ENCODE measurements around the gene ST6GALNAC4. TPM values are rescaled to one million over a fixed set of nuclear protein-coding genes. Genes with fewer than 3 reads are reported as not detected.

ST6GALNAC4 gene
- total and polyA plus RNA-seq, 9 of the 15 experiments (the other 6 are each of a cell fraction or from before 2014, with no cell fraction given) = 2.6 to 43.1 (median 15.4) TPM

DNA sequence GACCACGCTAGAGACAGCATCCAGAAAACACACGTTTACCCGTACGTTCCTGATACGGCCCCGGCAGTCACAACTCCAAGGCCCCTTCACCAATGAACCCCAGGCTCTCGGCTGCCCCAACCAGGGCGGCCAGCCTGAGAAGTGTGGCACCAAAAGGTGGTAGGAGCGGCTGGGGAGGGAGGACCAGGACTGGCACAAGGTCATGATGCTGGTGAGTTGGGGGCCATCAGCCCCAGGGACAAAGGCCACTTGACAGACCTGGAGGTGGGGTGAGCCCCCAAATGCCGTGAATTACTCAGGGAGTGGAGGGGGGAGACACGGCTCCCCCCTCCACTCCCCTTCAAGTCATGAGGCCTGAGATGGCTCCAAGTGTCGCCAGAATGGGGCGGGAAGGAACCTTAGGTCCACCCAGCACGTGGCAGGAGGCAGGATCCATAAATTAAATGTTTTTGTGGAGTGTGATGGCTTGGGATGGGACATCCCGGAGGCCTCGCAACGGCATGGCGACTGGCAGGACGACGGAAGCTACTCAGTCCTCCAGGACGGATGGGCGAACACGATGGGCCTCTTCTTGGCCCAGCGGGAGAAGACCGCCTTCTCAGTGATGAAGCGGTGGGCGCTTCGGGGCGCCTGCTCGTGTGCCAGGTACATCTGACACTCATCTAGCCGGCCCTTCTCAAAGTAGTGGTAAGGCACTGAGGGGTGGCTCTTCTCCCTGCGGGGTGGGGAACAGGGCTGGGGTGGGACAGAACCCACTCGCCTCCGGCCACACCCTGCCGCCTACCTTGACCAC, 8.8 kb downstream of the ST6GALNAC4 start:
- no TSS peak for BruUV-seq (replicated peaks)
- H3K4me1 ChIP-seq (replicated peaks in 1 of 2; ENCODE audit: control insufficient read depth in 2 of 2, insufficient read depth in 2 of 2, low read length in 2 of 2) = peaks cover 33 to 60% of the 10 kb centered on the region in 2 experiments
- no peak for FAIRE-seq
- no peak overlapping the region for H3K4me3 ChIP-seq
- in situ Hi-C loops (cut with MboI) (loop anchor here (25.0 kb wide), 1 partner anchor 971 kb away; no protein-coding TSS in a partner anchor), intact Hi-C loops (cut with micrococcal nuclease) (no loop called here)
- no peak for DNase-seq (ENCODE audit: extremely low read depth in 1 of 4, low spot score in 3 of 4)
- H3K36me3 ChIP-seq (ENCODE audit: control insufficient read depth, insufficient read depth, low read length) = peaks cover 49% of the 10 kb centered on the region; the same call in 2 of the 3 replicates
- POLR2A ChIA-PET = interaction anchor here (0.7 kb wide), 2 partner anchors 24 to 338 kb away, joined by 3 read pairs; no protein-coding TSS in a partner anchor
- CTCF ChIA-PET (ENCODE audit: low intra/inter-chr PET ratio) = no interaction called here
- no peaks in the 10 kb centered on the region for H3K79me2 ChIP-seq (ENCODE audit: control insufficient read depth, insufficient read depth, low read length)
- WGBS (ENCODE audit: insufficient coverage, low coverage, missing lambda C conversion rate) = 84% methylated on average over 29 of the region's 35 CpGs
- H4K20me1 ChIP-seq (replicated peaks; ENCODE audit: control insufficient read depth, insufficient read depth, low read length) = no peaks in the 10 kb centered on the region
- ATAC-seq = no peak
- no peak overlapping the region for H3K27ac ChIP-seq (ENCODE audit: extremely low read depth, low read depth, low read length)
- no peak overlapping the region for H2AFZ ChIP-seq (ENCODE audit: low read depth, low read length)
- H3K9ac ChIP-seq (ENCODE audit: insufficient read depth in 1 of 2, low read depth in 2 of 2, low read length in 2 of 2) = no peak overlapping the region
- no peaks in the 10 kb centered on the region for H3K9me1 ChIP-seq (ENCODE audit: control insufficient read depth, insufficient read depth, low read length)
- no peaks in the 10 kb centered on the region for H3K27me3 ChIP-seq (ENCODE audit: control insufficient read depth in 2 of 2, insufficient read depth in 2 of 2, low read length in 2 of 2)
- no peaks in the 10 kb centered on the region for H3K9me3 ChIP-seq (replicated peaks; ENCODE audit: control insufficient read depth, insufficient read depth, low read depth, low read length)
- H3K4me2 ChIP-seq (ENCODE audit: insufficient read depth, low read length) = no peak overlapping the region
- TF ChIP-seq, protein P1, sequence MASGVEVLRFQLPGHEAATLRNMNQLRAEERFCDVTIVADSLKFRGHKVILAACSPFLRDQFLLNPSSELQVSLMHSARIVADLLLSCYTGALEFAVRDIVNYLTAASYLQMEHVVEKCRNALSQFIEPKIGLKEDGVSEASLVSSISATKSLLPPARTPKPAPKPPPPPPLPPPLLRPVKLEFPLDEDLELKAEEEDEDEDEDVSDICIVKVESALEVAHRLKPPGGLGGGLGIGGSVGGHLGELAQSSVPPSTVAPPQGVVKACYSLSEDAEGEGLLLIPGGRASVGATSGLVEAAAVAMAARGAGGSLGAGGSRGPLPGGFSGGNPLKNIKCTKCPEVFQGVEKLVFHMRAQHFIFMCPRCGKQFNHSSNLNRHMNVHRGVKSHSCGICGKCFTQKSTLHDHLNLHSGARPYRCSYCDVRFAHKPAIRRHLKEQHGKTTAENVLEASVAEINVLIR (CRISPR knock-in tag; IDR thresholded peaks at IDR 0.05) = no peak
- TF ChIP-seq ZZZ3 (IDR thresholded peaks at IDR 0.05) = no peak
- TF ChIP-seq BDP1 (IDR thresholded peaks at IDR 0.05; ENCODE audit: insufficient read depth, insufficient read length) = no peak
- TF ChIP-seq, protein P2, sequence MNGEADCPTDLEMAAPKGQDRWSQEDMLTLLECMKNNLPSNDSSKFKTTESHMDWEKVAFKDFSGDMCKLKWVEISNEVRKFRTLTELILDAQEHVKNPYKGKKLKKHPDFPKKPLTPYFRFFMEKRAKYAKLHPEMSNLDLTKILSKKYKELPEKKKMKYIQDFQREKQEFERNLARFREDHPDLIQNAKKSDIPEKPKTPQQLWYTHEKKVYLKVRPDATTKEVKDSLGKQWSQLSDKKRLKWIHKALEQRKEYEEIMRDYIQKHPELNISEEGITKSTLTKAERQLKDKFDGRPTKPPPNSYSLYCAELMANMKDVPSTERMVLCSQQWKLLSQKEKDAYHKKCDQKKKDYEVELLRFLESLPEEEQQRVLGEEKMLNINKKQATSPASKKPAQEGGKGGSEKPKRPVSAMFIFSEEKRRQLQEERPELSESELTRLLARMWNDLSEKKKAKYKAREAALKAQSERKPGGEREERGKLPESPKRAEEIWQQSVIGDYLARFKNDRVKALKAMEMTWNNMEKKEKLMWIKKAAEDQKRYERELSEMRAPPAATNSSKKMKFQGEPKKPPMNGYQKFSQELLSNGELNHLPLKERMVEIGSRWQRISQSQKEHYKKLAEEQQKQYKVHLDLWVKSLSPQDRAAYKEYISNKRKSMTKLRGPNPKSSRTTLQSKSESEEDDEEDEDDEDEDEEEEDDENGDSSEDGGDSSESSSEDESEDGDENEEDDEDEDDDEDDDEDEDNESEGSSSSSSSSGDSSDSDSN (IDR thresholded peaks at IDR 0.05; ENCODE audit: borderline replicate concordance in 1 of 2, low read depth in 2 of 2, low read length in 2 of 2) = no peak
- no peak for TF ChIP-seq ZNF584 (CRISPR knock-in tag; IDR thresholded peaks at IDR 0.05; ENCODE audit: low read depth)
- TF ChIP-seq STAT5A (IDR thresholded peaks at IDR 0.05; ENCODE audit: borderline replicate concordance, low read length) = no peak
- TF ChIP-seq, protein P3, sequence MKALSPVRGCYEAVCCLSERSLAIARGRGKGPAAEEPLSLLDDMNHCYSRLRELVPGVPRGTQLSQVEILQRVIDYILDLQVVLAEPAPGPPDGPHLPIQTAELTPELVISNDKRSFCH (CRISPR knock-in tag; IDR thresholded peaks at IDR 0.05) = no peak
- TF ChIP-seq, protein P3 (tag; IDR thresholded peaks at IDR 0.05) = no peak
- no peak for TF ChIP-seq ATF1 (CRISPR knock-in tag; IDR thresholded peaks at IDR 0.05)
- TF ChIP-seq ATF1 (tag; IDR thresholded peaks at IDR 0.05) = no peak
- TF ChIP-seq SAFB2 (IDR thresholded peaks at IDR 0.05; ENCODE audit: borderline replicate concordance, low read depth, low read length, severe bottlenecking) = no peak
- TF ChIP-seq, protein P4, sequence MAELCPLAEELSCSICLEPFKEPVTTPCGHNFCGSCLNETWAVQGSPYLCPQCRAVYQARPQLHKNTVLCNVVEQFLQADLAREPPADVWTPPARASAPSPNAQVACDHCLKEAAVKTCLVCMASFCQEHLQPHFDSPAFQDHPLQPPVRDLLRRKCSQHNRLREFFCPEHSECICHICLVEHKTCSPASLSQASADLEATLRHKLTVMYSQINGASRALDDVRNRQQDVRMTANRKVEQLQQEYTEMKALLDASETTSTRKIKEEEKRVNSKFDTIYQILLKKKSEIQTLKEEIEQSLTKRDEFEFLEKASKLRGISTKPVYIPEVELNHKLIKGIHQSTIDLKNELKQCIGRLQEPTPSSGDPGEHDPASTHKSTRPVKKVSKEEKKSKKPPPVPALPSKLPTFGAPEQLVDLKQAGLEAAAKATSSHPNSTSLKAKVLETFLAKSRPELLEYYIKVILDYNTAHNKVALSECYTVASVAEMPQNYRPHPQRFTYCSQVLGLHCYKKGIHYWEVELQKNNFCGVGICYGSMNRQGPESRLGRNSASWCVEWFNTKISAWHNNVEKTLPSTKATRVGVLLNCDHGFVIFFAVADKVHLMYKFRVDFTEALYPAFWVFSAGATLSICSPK (IDR thresholded peaks at IDR 0.05; ENCODE audit: borderline replicate concordance) = no peak
- TF ChIP-seq, protein P5, sequence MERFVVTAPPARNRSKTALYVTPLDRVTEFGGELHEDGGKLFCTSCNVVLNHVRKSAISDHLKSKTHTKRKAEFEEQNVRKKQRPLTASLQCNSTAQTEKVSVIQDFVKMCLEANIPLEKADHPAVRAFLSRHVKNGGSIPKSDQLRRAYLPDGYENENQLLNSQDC (CRISPR knock-in tag; IDR thresholded peaks at IDR 0.05) = no peak
